ENCODE data around the gene SYNDIG1.

Gene SYNDIG1

DNA sequence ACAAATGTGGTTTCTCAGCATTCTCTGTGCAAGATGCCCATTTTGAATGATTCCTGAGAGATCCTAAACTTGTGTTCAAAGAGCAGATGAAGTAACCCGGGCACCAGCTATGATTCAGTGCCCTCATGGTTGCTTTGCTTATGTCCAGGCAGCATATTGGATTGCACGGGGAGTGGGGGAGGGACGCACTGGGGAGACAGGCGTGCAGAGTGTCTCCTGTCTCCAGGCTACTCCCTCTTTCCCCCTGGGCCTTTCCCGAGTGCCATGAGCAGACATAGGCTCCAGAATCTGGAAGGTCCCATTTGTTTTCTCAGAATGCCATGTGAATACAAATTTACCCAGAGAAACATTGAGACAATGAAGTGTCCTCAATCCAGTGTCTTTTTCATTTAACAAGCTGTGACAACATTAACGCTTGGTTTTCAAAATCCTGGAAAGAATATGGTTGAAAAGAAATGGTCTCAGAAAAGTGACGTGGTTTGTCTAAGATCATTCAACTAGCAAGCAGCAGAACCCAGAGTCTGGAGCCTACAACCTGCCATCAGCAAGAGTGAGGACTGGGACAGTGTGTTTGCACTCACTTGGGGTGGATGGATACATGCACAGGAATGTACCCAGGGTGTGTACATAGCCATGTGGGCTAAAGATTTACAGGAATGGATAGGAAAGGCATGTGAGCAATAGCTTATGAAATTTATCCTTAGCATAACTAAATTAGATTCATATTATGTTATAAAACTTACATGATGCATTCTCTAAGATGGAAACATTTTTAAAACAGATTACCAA is 4.2 kb downstream of the SYNDIG1 start:
- DNase-seq = no peak

GRCh38 chr20:24477831-24478547 is 8.6 kb downstream of the SYNDIG1 start:
- DNase-seq = no peak

GRCh38 chr20:24478584-24478983 is 9.2 kb downstream of the SYNDIG1 start:
- no peak for DNase-seq

DNA sequence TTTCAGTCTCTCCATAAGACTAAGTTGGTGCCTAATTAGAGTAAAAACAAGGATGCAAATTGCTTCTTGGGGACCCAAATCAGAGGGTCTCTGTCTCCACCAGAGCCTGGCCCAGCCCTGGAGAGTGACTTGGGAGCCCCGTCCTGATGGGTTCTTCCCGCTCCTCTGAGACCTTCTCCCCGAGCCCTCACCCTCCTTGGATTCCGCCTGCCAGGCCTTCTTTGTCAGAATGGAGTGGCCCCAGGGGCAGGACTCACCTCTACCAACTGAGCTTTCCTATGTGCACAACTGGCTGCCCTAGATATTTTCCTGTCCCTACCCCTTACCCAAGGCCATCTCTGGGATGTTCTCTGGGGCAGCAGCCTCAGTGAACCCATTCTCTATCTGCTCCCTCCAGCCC is 9.7 kb downstream of the SYNDIG1 start:
- DNase-seq = no peak

DNA sequence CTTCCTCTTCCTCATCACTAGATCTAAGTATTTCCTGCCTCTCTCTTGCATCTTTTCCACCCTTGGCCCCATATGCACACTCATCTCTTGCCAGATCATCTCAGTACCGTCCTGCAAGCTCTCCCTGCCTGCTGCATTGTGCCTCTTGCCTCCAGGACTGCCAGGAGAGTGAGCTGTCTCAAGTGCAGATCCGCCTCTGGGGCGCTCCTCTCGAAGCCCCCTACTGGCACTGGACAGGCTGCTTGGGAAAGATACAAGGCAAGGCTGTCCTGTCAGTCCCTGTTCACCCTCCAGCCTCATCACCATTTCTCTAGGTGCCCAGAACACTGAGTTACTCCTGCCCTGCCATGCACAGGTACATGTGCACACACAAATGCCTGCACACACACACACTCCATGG is 10.2 kb downstream of the SYNDIG1 start:
- no peak for DNase-seq

- no peak for DNase-seq
Observed at GRCh38 chr20:24480509-24480908, 11.1 kb downstream of the SYNDIG1 start.

- DNase-seq = no peak
Observed at GRCh38 chr20:24481173-24481572, 11.7 kb downstream of the SYNDIG1 start.

GRCh38 chr20:24483435-24484080 is 14.1 kb downstream of the SYNDIG1 start:
- DNase-seq = no peak

DNA sequence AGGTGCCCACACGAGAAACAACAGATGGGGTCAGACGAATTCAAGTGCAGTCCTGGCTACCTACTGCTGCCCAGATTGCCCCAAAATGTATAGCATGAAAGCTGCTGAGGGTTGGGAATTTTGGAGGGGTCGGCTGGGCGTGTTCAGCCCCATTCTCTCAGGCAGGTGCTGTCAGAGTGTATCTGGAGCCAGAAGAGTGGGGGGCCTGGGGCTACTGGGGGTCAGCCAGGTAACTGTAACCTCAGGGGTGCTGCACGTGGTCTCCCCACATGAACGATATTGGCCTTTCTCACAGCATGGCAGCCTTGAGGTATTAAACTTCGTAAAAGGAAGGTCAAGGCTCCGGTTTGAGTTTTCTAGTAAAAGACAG is 14.6 kb downstream of the SYNDIG1 start:
- no peak for DNase-seq

GRCh38 chr20:24485981-24486380 is 16.6 kb downstream of the SYNDIG1 start:
- no peak for DNase-seq

- no peak for DNase-seq
Observed at GRCh38 chr20:24487240-24487639, 17.8 kb downstream of the SYNDIG1 start.

- DNase-seq = no peak
Observed at GRCh38 chr20:24487648-24488047, 18.2 kb downstream of the SYNDIG1 start.

DNA sequence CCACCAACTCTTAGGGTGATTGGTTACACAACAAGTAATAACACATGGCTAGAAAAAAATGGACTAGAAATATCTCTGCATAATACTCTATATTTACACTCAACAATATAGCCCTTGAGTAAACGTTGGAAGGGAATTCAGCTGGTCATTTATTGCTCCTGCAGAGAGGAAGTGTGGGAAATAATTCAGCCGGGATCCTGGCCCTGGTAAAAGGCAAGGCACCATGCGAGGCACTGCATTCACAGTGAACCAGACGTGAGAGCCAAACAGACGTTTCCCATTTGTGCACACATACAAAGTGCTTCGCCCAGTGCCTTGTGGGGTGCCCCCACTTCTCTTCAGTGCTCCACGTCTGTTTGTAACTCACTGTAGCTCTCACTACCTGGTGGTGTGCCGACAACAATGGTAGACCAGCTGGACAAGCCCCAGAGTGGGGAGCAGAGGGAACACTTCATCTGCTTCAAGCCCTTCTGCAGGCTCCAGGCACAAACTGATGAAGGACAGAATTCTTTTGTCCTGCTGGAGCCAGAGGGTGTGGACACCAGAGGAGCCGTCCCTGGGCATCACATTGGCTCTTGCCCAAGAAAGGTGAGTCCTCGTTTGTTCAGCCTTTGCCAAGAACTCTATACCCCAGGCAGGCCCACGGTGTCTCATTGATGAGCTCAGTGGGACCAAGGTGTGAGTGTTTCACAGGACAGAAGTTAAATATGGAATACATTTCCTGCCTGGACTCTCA is 18.8 kb downstream of the SYNDIG1 start:
- DNase-seq = no peak

- DNase-seq = no peak
Observed at GRCh38 chr20:24488800-24489175, 19.4 kb downstream of the SYNDIG1 start.

- no peak for DNase-seq
Observed at GRCh38 chr20:24489193-24489592, 19.8 kb downstream of the SYNDIG1 start.

DNA sequence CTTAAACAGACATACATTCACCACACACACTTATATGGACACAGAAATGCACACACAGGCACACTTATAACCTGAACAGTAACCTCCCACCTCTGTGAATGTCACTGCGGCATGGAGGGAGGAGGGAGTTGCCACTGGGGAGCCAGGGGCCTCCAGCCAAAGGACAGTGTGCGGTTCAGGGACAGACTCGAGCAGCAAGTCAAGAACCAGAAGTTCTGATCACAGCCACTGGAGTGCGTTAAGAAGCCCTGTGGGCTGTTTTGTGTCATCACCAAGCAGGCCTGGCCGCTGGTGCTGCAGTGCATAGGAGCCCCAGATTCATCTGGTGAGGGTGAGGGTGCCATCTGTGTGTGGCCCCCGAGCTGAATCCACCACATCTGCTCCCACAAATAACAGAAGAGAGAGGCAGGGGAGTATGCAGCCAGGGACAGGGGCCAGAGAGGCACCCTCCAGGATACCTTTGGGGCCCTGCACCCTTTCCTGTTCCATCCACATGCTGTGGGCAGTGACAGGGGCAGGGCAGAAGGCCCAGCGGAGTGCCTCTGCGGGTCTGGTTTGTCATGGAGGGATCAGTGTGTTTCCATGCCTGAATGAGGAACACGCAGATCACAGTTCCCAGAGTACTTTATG is 20.3 kb downstream of the SYNDIG1 start:
- DNase-seq = no peak

DNA sequence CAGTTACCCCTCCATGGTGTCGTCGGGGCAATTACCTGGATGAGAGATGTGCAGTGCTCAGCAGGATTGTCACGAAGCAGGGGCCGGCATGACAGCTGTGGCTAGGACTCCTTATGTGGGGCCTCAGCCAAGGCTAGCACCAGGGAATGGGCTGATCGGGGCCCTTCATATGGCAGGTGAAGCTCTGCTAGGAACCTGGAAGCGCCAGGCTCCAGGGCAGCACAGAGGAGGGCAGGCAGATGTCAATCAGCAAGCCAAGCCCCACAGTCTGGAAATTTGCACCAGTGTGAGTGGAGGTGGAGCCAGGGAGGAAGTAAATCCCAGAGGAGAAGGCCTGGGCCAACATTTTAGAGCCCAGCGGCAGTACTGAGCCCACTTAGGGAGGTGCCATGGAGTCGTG is 21.2 kb downstream of the SYNDIG1 start:
- DNase-seq = no peak

GRCh38 chr20:24491041-24491756 is 21.8 kb downstream of the SYNDIG1 start:
- no peak for DNase-seq

GRCh38 chr20:24492031-24492607 is 22.7 kb downstream of the SYNDIG1 start:
- DNase-seq = no peak

DNA sequence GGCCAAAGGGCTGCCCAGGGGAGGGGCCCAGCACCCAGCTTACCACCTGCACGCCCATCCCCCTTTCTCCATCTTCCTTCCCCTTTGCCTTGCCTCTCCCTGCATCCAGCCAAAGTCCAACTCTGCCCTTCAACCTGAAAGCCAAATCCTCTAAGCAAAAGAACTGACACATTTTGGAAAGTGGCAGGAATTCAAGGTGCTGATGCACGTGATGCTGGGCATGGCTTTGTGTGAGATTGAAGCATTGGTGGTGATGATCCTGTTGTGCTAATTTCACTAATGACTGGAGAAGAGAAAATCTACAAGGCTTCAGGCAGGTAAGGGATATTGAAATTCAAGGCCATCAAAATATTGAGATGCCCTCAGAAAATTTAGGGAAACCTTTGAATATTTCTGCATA is 23.3 kb downstream of the SYNDIG1 start:
- no peak for DNase-seq

DNA sequence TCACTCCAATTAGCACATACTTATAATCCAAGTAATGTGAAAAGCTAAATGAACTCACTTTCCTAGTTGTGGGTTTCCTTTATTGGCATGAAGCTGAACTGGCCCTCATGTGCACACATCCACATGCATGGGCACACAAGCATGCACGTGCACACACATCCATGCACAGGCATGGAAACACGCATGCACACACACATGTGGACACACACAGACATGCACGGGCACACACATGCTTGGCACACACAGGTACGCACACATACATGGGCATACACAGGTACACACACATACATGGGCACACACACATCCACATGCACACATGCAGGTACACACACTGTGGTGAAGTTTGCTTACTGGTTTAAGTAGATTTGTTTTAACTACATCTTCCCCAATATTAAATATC is 23.8 kb downstream of the SYNDIG1 start:
- DNase-seq = no peak

Data from CD4-positive, alpha-beta T cell treated with Interleukin-21 for 1 hour (primary cell).